GM18526 (cell line): ENCODE measurements around the gene TULP4.

ENCODE experiments used
- POLR2A ChIP-seq: IDR thresholded peaks from 3 replicates; pipeline ENCODE4 v1.6.1; 2011; ENCODE audit not compliant: insufficient read length; ENCODE audit errors: extremely low read depth

TULP4 gene

DNA sequence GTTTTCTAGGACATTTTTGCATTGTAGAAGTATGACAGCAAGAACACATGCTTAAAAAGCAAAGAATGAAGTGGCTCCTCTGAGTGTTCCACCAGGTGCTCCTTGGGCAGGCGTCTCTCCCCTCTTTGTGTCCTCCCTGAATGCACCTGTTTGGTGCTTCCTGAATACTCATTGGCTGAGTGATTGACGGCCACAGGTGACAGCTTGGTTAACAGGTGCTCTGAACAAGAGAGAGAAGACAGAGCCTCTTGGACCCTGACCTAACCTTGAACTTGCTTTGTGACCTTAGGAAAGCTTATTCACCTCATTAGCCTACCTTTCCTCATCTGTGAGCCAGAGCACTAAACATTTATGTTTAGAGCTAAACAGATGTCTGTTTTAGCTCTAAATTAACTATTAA is 93.7 kb downstream of the TULP4 start:
- TF ChIP-seq POLR2A: no peak

DNA sequence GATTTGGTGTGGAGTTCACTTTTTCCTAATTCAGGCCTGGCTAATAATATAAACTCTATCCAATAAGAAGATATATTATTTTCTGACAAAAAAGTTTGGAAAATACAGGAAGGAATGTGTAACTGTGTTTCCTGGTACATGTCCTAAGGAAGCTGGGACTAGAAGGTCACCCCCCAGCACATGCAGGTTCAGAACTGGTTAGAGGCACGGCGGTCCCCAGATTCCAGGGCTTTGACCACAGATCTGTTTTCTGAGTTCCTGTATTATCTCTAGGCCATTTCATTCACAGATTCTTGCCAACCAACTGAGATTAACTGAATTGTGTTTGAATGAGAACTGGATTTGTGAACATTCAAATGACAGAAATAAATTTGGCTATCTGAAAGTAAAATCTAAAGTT is 94.5 kb downstream of the TULP4 start:
- no peak for TF ChIP-seq POLR2A

DNA sequence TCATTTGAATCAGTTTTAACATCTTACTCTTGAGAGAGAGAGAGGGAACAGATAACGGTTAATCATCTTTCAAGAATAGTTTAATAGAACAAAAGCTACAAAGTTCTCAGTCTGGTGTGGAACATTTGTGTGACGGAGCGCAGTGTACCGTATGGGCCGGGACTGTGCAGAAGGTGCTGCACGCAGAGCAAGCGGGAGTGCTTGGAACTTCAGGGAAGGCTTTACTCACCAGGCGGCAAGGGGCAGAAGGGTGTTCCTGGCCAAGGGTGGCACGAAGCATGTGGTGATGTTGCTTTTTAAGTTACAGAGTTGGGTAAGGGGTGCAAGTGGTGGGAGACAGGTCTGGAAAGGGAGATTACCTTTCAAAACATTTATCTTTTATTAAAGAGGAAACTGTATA is 95.7 kb downstream of the TULP4 start:
- no peak for TF ChIP-seq POLR2A

DNA sequence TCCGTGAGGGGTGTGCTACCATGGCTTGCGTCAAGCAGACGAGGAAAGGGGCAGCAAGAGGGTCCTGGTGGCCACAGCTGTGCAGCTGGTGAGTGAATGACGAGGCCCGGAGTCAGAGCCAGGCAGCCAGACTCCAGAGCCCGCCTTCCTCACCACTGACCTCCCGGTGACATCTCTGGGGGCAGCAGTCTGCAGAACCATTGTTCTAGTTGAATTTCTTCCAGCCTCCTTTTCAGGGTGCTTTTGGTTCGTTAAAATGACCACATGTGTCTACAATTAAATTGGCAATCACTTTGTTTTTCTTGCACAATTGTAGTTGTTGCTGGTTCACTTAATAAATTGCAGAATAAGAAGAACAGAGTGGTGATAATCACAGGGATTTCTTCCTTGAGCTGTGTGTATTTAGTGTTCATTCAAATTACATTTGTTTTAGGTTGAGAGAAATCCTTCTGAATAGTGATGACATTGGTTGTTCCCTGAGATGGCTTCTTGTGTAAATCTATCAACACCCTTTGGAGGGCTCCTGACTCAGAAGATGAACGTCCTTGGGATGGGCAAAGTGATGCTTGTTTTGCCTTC is 96.4 kb downstream of the TULP4 start:
- no peak for TF ChIP-seq POLR2A

GRCh38 chr6:158409451-158409850 is 97.2 kb downstream of the TULP4 start:
- TF ChIP-seq POLR2A: no peak

DNA sequence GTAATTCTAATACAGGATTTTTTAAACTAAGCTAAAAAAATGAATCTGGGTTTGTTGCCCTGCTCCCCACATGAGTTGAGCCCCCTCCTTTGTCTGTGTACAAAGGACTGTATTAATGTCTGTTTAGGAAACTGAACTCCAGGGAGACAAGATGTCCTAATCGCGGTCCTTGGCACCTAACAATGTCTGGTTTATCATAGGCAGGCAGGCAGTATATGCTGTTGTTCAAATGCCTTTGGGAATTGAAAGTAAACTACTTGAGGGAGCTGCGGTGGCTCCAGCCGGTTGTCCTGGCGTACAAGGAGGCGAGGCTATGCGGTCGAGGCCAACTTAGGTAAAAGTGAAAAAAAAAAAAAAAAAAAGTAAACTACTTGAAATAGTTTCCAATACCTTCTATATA is 98.5 kb downstream of the TULP4 start:
- TF ChIP-seq POLR2A: no peak

- no peak for TF ChIP-seq POLR2A
Measured at GRCh38 chr6:158411998-158412397, 99.7 kb downstream of the TULP4 start.

GRCh38 chr6:158413028-158413427 is 100.8 kb downstream of the TULP4 start:
- no peak for TF ChIP-seq POLR2A

DNA sequence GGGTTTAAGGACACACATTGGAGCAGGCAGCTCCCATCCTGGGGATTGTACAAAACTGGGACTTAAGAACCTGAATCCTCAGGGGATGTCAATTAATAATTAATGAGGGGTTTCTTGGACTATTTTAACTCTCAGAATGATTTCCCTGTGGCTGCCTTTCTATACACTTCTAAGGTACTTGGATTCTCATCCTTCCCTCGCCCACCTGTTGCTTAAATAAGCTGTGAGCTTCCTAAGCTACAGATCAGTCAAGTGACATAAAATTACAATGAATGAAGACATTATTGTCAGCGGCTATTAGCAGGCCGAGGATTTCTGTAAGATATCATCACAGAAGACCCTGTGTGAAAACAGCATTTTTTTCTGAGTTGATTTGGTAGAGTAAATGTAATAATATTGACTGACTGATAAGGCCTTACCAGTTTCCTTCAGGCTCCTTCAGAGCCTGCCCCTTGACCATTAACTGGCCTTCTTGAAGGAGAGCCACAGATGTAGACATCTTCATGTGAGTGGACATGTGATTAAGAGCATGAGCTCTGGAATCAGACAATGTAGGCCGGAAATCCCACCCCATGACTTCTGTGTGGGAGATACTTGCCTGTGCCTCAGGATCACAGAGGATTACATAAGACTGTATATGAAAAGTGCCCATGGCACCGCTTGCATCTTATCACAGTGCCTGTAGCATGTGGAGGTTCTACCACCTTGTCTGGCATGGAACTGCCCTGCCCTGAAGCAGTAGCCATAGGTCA is 101.7 kb downstream of the TULP4 start:
- TF ChIP-seq POLR2A: no peak

- no peak for TF ChIP-seq POLR2A
Measured at GRCh38 chr6:158414851-158415262, 102.6 kb downstream of the TULP4 start.

DNA sequence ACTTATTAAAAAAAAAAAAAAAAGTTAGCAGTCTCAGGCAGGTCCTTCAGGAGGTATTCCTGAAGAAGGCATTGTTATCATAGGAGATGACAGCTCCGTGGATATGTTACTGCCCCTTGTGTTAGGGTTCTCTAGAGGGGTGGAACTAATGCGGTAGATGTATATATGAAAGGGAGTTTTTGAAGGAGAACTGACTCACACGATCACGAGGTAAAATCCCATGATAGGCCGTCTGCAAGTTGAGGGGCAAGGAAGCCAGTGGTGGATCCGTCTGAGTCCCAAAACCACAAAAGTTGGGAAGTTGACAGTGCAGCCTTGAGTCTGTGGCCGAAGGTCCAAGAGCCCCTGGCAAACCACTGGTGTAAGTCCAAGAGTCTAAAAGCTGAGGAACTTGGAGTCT is 103.4 kb downstream of the TULP4 start:
- TF ChIP-seq POLR2A: no peak

DNA sequence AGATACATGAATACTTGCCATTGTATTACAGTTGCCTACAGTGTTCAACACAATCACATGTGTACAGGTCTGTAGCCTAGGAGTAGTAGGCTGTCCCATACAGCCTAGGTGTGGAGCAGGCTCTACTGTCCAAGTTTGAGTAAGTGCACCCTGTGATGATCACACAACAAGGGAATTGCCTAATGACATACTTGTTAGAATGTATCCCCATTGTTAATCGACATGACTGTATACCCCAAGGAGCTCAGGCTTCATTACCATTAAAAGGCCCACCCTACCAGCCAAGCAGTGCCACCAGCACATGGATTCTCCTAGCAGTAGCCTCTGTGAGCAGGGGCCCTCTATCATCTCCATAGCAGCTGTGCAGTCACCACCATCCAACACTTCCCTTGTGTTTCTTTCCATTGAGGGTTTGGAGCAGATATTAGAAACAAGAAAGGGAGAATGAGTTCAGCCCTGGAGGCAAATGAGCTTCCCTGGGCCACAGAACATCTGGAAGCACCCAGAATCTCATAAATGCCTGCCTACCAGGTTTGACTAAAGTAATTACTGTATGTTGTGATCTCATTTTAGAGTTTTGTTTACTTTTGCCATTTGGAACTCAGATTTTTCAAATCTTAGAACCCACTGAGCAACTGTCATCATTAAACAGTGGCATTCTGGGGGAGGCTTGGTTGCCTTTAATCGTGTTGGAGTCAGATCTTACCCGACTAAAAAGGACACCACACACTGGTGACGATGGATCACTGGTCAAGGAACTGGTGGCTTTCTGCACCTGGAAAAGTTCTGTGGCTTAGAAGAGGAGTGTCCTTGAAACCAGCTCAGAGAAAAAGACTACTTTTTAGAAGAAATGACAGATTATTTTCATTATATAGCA is 104.9 kb downstream of the TULP4 start:
- no peak for TF ChIP-seq POLR2A

DNA sequence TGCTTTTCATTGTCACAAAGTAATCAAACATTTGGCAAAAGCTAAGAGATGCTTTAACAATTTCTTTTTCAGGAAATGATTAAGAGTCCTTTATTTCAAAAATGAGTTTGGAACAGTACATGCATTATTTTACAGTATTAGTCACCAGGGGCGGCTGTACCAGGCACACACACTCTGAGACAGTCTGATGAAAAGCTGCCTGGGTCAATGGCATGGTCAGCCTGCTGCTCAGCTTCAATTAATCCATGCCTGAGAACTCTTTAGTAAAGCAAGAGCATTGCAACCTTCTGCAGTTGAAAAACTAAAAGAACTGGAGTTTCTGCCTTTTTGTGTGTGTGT is 105.5 kb downstream of the TULP4 start:
- no peak for TF ChIP-seq POLR2A

- TF ChIP-seq POLR2A: no peak
Measured at GRCh38 chr6:158418501-158418900, 106.2 kb downstream of the TULP4 start.

- no peak for TF ChIP-seq POLR2A
Measured at GRCh38 chr6:158419339-158419909, 107.2 kb downstream of the TULP4 start.

GRCh38 chr6:158421381-158421780 is 109.1 kb downstream of the TULP4 start:
- TF ChIP-seq POLR2A: no peak
